Activated CD8-positive, alpha-beta memory T cell treated with anti-CD3 and anti-CD28 coated beads, Interleukin-2, amount 10 ng/mL, durations not matched to agents 7 days and 5 days (primary cell): ENCODE measurements around the gene C1orf141. TPM values are rescaled to one million over a fixed set of nuclear protein-coding genes. Genes with fewer than 3 reads are reported as not detected.

Experiments used
- ATAC-seq: fragments of 150-1000 bp; cut with Tn5 transposase; one replicate; pipeline ENCODE4 v1.10.0; 2021; ENCODE audit warnings: moderate library complexity
- CTCF ChIA-PET: fragments of 350-600 bp; sonication (Branson Sonifier 250); formaldehyde crosslinking; loops from one replicate; lab custom pipeline; 2021; ENCODE audit warnings: antibody characterized with exemption; lab: Charles Lee
- DNase-seq: peaks from one replicate; pipeline ENCODE4 v3.0.0-alpha.2; 2020
- H3K27ac Mint-ChIP-seq: one replicate; pipeline ENCODE4 v1.8.0; 2021; ENCODE audit warnings: mild to moderate bottlenecking, mixed read lengths
- H3K27me3 Mint-ChIP-seq: one replicate; pipeline ENCODE4 v1.8.0; 2021; ENCODE audit warnings: mixed read lengths
- H3K36me3 Mint-ChIP-seq: one replicate; pipeline ENCODE4 v1.8.0; 2021; ENCODE audit warnings: mild to moderate bottlenecking, mixed read lengths
- H3K4me1 Mint-ChIP-seq: one replicate; pipeline ENCODE4 v1.8.0; 2021; ENCODE audit warnings: mixed read lengths
- H3K4me3 Mint-ChIP-seq: one replicate; pipeline ENCODE4 v1.8.0; 2021; ENCODE audit warnings: mild to moderate bottlenecking, moderate library complexity, mixed read lengths
- H3K9me3 Mint-ChIP-seq: one replicate; pipeline ENCODE4 v1.8.0; 2022; ENCODE audit warnings: low read depth, mixed read lengths
- total RNA-seq, 2 experiments: library from RNA; stranded (reverse); gene quantifications; one replicate each; pipeline ENCODE4 v1.2.3, GENCODE V29; 2021

The C1orf141 gene
- total RNA-seq: not detected

DNA sequence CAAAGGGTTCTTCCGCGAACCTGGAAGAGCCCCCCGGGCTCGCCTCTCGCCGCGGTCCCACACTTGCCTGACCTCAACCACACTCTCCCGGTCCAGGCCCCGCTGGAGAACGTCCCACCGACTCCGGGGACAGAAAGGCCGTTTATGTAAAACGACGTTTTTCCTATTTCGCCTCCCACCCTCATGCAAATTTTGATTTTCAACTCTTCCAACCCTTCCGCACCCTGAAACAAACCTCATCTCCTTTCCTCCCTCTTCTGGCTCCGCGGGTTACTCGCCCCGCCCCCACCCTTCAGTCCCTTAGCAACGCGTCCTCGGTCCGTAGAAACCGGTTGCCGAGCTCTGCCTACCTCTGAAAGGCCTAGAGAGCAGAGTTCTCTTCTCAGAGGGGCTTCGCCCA lies at the start of gene C1orf141:
C1orf141 (minus strand) TSS at position 276 of the 400 bp plus-strand sequence. CDS start 7,730 bp downstream, outside the sequence.
- ATAC-seq: no peak
- H3K9me3 Mint-ChIP-seq: no peaks in the 10 kb centered on the region
- peaks cover 6% of the 10 kb centered on the region for H3K4me1 Mint-ChIP-seq
- H3K27ac Mint-ChIP-seq: no peak within 1 kb of the TSS
- H3K36me3 Mint-ChIP-seq: no peaks in the 10 kb centered on the region
- CTCF ChIA-PET: interaction anchor here (0.7 to 2.1 kb wide), 4 partner anchors 9 to 366 kb away, joined by 3 to 11 read pairs (median 4); no protein-coding TSS in a partner anchor
- H3K4me3 Mint-ChIP-seq: peak within 1 kb of the TSS; percentile 67
- peaks cover 15% of the 10 kb centered on the region for H3K27me3 Mint-ChIP-seq
- DNase-seq: no peak

DNA sequence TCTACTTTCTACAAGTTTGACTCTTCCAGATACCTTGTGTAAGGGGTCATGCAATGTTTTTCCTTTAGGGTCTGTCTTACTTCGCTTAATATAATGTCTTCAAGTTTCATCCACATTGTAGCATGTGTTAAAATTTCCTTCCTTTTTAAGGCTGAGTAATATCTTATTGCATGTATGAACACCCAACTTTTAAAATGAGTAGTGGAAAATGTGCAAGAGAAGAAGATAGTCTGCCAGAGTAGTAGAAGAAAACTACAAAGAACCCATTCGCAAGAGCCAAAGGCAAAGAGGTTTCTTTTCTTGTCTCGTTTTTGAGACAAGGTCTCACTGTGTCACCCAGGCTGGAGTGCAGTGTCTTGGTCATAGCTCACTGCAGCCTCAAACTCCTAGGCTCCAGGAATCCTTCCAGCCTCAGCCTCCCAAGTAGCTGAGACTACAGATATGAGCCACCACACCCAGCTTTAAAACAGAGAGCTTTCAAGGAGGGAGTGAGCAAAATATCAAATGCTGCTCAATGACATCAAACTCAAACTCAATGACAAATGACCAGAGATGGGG lies 40.8 kb upstream of the C1orf141 start:
- Mint-ChIP-seq H3K27me3 (peaks cover 30% of the 10 kb centered on the region), H3K36me3 (peaks cover 18% of the 10 kb centered on the region), H3K4me1 (peaks cover 41% of the 10 kb centered on the region), H3K27ac (no peak overlapping the region), H3K9me3 (no peaks in the 10 kb centered on the region), H3K4me3 (no peak overlapping the region)
- no peak for ATAC-seq
- DNase-seq: no peak
- CTCF ChIA-PET: interaction anchor here (1.1 kb wide), 1 partner anchor 15 kb away, joined by 4 read pairs; no protein-coding TSS in a partner anchor

DNA sequence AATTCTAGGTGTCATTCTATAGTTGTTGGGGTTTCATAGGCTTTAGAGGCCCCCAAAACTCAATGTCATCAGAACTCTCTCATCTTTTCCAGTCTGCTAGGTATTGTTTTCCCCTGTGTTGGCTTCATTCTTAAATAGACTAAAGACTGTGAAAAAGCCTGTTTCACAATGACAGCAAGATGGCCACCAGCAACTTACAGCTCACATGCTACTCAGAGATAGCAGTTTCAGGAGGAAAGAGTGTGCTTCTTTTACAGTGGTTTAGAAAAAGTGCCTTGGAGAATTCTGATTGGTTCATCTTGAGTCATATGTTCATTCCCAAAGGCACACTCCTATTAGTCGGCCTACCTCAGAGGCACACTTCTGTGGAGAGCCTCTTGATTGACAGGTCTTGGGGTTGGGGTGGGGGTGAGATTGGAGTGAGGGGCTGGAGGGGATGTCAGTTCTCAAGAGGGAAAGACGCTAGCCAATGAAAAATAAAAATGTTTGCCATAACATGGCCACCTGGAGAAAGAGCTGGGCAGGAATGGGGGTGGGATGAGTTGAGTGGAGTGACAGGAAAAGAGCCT lies 40.0 kb upstream of the C1orf141 start:
- Mint-ChIP-seq H3K36me3 (peaks cover 17% of the 10 kb centered on the region), H3K27ac (no peak overlapping the region), H3K4me1 (peaks cover 42% of the 10 kb centered on the region), H3K27me3 (peaks cover 27% of the 10 kb centered on the region), H3K9me3 (no peaks in the 10 kb centered on the region), H3K4me3 (no peak overlapping the region)
- ATAC-seq (peak; percentile 11), DNase-seq (no peak)
- CTCF ChIA-PET: interaction anchor here (1.1 kb wide), 1 partner anchor 15 kb away, joined by 4 read pairs; no protein-coding TSS in a partner anchor

DNA sequence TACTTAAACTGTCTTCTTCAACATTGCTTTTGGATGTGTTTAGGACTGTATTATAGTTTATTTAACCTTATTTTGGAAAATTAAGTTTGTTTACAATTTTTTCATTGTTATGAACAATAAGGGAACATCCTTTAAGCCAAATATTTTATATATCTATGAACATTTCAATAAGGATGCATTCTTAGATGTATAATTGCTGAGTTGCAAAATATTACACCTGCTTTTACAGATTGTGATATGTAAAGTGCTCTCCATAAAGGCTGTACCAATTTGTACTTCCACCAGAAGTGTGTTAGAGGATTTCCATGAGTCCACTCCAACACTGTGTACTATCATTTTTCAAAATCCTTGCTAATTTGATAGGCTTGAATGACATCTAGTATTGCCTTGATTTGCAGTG lies 39.2 kb upstream of the C1orf141 start:
- Mint-ChIP-seq H3K27ac (no peak overlapping the region), H3K4me1 (peaks cover 43% of the 10 kb centered on the region), H3K4me3 (no peak overlapping the region), H3K27me3 (peaks cover 23% of the 10 kb centered on the region), H3K36me3 (peaks cover 14% of the 10 kb centered on the region), H3K9me3 (no peaks in the 10 kb centered on the region)
- DNase-seq: no peak
- CTCF ChIA-PET: no interaction called here
- no peak for ATAC-seq

DNA sequence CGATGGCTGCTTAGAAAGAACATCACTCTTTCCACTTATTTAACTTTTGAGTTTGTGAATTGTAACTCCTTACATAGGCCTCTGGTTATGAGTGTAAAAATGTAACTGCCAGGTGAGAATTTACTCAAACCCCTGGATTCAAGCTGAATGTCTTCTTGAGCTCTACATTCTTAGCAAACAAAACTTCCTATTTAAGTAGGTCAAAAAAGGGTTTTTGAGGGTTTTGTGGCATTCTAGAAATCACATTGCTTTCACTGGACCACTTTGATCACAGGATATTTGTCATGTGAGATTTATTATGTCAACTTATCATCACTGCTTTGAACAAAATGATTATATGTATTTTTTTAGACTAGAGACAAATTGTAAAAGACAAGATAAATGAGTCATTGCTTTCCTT lies 37.2 kb upstream of the C1orf141 start:
- H3K36me3 Mint-ChIP-seq: peaks cover 12% of the 10 kb centered on the region
- no peak for DNase-seq
- peaks cover 43% of the 10 kb centered on the region for H3K4me1 Mint-ChIP-seq
- H3K27me3 Mint-ChIP-seq: peaks cover 22% of the 10 kb centered on the region
- ATAC-seq: peak; percentile 54
- peak overlapping the region; percentile 80 for H3K27ac Mint-ChIP-seq
- H3K9me3 Mint-ChIP-seq: no peaks in the 10 kb centered on the region
- CTCF ChIA-PET: interaction anchor here (1.0 to 4.3 kb wide), 5 partner anchors 9 to 42 kb away, joined by 3 to 15 read pairs (median 6); no protein-coding TSS in a partner anchor
- peak overlapping the region; percentile 4 for H3K4me3 Mint-ChIP-seq

DNA sequence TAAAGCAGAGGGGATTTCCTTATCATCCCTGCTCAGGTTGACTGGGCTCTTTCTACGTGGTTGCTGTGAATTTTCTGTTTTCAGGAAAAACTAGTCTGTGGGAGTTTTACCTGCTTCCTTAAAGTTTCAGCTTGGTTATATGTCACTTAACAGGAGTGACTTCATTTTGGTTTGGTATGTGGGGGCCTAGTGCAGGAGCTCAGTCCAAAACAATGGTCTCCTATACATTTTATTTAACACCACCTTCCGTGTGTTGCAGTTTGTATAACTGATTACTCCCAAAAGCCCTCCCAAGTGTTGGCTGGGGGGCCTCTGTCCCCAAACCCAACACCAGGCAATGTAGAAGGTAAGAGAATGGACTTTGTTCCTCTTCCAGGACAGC lies 36.8 kb upstream of the C1orf141 start:
- peaks cover 10% of the 10 kb centered on the region for H3K36me3 Mint-ChIP-seq
- peaks cover 43% of the 10 kb centered on the region for H3K4me1 Mint-ChIP-seq
- CTCF ChIA-PET: interaction anchor here (1.0 to 4.3 kb wide), 5 partner anchors 9 to 42 kb away, joined by 3 to 15 read pairs (median 6); no protein-coding TSS in a partner anchor
- no peak for DNase-seq
- H3K4me3 Mint-ChIP-seq: peak overlapping the region; percentile 4
- no peaks in the 10 kb centered on the region for H3K9me3 Mint-ChIP-seq
- H3K27ac Mint-ChIP-seq: peak overlapping the region; percentile 80
- ATAC-seq: peak; percentile 11
- peaks cover 22% of the 10 kb centered on the region for H3K27me3 Mint-ChIP-seq

DNA sequence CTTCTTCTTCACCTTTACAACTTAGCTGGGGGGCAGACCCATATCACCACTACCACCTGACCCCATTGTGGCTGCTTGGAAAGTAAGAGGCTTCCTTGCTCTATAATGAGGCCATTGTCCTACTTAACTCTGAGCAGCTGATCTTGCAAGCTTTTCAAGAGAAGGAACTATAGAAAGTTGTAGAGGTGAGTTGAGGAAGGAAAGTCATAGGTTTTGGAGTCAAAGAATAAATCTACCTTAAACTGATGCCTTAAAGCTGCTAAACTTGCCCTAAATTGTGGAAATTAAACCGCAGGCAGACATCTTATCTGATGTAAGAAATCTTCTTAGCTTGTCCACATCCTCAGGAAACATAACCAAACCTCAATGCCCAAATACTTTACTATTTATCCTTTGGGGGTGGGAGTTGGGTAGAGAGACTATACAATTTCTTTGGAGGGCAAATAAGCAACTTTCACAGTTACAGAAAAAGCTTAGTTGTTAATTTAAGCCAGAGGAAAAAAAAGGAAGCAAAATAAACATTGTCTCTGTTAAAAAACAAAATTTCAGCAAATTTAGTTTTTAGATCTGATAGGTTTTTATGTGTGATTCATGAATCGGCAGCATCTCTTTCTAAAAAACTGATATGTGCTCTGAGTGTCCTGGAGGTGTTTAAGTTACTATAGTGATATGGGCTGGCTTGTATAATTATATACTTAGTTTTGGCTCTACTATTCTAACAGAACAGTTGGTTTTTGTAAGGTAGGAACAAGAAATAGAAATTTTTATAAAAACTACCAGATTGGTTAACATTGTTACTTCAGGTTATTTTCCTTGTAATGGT lies 36.2 kb upstream of the C1orf141 start:
- DNase-seq: peak; percentile 74
- Mint-ChIP-seq H3K9me3 (no peaks in the 10 kb centered on the region), H3K27ac (peak overlapping the region; percentile 80), H3K4me3 (peak overlapping the region; percentile 28), H3K4me1 (peaks cover 48% of the 10 kb centered on the region), H3K27me3 (peaks cover 24% of the 10 kb centered on the region), H3K36me3 (peaks cover 7% of the 10 kb centered on the region)
- CTCF ChIA-PET: interaction anchor here (1.0 to 4.3 kb wide), 5 partner anchors 21 to 43 kb away, joined by 3 to 15 read pairs (median 6); no protein-coding TSS in a partner anchor
- peak; percentile 47 for ATAC-seq

DNA sequence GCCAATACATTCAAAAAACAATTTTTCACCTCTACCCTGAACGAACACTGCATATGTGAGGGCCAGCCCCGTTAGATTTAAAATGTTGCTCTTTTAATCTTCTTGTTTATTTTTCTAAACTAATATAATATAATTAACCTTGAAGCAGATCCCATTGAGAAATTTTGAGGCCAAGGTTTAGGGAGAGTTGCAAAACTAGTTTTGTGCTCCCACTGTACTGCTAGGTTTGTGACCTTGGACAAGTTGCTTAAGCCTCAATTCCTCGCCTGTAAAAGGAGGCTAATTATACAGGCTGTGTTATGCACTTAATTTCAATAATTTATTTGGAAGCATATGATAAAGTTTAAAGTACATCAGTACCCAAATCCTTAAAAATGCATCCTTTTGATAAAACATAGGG lies 35.2 kb upstream of the C1orf141 start:
- H3K4me3 Mint-ChIP-seq: no peak overlapping the region
- ATAC-seq (no peak), DNase-seq (no peak)
- CTCF ChIA-PET: interaction anchor here (1.0 to 4.3 kb wide), 5 partner anchors 20 to 44 kb away, joined by 3 to 15 read pairs (median 5); no protein-coding TSS in a partner anchor
- peaks cover 48% of the 10 kb centered on the region for H3K4me1 Mint-ChIP-seq
- no peak overlapping the region for H3K27ac Mint-ChIP-seq
- peaks cover 5% of the 10 kb centered on the region for H3K9me3 Mint-ChIP-seq
- peaks cover 11% of the 10 kb centered on the region for H3K36me3 Mint-ChIP-seq
- peaks cover 23% of the 10 kb centered on the region for H3K27me3 Mint-ChIP-seq

DNA sequence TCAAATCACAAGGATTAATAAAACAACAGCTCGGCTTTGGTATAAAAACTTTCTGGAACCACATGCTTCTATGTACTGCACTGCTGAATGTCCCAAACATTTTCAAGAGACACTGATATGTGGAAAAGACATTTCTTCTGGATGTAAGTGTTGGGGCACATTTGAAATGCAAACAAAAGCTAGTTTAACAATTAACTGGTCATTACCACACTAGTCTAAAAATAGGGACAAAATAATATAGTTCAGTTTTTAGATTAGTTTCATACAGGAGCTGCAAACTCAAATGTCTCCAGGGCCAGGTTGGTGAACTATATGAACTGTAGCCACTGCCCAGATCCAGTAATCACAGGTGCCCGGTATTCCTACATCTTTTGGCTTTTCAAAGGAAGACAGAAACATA lies 34.7 kb upstream of the C1orf141 start:
- Mint-ChIP-seq H3K4me3 (no peak overlapping the region), H3K36me3 (peaks cover 11% of the 10 kb centered on the region), H3K9me3 (peaks cover 8% of the 10 kb centered on the region), H3K27me3 (peaks cover 23% of the 10 kb centered on the region), H3K27ac (no peak overlapping the region), H3K4me1 (peaks cover 49% of the 10 kb centered on the region)
- CTCF ChIA-PET: interaction anchor here (1.3 to 4.3 kb wide), 3 partner anchors 20 to 42 kb away, joined by 3 to 15 read pairs (median 3); no protein-coding TSS in a partner anchor
- DNase-seq (no peak), ATAC-seq (no peak)

DNA sequence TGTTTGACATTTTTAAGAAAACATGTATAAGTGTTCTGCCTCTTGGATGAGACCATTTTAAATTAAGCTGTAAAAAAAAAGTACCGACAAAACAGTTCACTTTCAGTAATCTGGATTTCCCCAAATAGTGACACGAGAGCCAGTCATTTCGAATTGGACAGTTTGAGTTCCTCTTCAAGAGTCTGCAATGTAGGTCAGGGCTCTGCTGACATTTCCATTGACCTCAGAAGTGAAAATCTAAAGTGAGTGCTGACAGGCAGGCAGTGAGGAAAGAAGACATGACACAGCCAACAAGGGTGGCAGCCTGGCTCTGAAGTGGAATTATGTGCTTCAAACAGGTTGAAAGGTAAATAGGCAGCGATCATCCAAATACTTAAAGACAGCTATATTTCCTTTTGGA lies 31.4 kb upstream of the C1orf141 start, which contains the start of gene IL23R:
IL23R (plus strand) TSS at position 259 of the 400 bp plus-strand sequence. CDS start 1,667 bp downstream, outside the sequence.
- peak; percentile 56 for DNase-seq
- CTCF ChIA-PET: interaction anchor here (0.6 to 2.5 kb wide), 4 partner anchors 21 to 1131 kb away, joined by 3 to 21 read pairs (median 4); no protein-coding TSS in a partner anchor
- peaks cover 11% of the 10 kb centered on the region for H3K36me3 Mint-ChIP-seq
- H3K9me3 Mint-ChIP-seq: peaks cover 8% of the 10 kb centered on the region
- peaks cover 47% of the 10 kb centered on the region for H3K4me1 Mint-ChIP-seq
- ATAC-seq: peak; percentile 32
- H3K4me3 Mint-ChIP-seq: no peak within 1 kb of the TSS
- H3K27ac Mint-ChIP-seq: peak within 1 kb of the TSS; percentile 27
- peaks cover 16% of the 10 kb centered on the region for H3K27me3 Mint-ChIP-seq

DNA sequence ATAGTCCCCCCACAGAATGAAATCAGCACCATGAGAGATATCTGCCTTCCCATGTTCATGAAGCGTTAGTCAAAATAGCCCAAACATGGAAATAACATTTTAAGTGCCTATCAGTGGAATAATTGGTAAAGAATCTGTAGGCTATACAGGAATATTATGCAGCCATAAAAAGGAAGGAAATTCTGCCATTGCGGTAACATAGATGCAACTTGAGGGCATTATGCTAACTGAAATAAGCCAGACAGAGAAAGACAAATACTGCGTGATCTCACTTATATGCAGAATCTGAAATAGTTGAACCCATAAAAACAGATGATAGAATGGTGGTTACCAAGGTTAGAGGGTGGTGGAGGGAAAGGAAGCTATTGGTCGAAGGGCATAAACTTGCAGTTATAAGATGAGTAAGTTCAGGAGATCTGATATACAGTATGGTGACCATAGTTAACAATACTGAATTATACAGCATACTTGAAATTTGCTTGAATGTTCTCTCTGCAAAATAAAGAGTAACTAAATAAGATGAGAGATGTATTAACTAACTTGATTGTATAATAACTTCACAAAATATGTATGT lies 30.8 kb upstream of the C1orf141 start:
- peaks cover 8% of the 10 kb centered on the region for H3K9me3 Mint-ChIP-seq
- H3K27ac Mint-ChIP-seq: peak overlapping the region; percentile 24
- H3K4me1 Mint-ChIP-seq: peaks cover 40% of the 10 kb centered on the region
- DNase-seq: no peak
- CTCF ChIA-PET: interaction anchor here (1.3 to 3.1 kb wide), 3 partner anchors 44 to 47 kb away, joined by 3 to 21 read pairs (median 12); no protein-coding TSS in a partner anchor
- peaks cover 16% of the 10 kb centered on the region for H3K27me3 Mint-ChIP-seq
- ATAC-seq: no peak
- peaks cover 11% of the 10 kb centered on the region for H3K36me3 Mint-ChIP-seq
- no peak overlapping the region for H3K4me3 Mint-ChIP-seq

DNA sequence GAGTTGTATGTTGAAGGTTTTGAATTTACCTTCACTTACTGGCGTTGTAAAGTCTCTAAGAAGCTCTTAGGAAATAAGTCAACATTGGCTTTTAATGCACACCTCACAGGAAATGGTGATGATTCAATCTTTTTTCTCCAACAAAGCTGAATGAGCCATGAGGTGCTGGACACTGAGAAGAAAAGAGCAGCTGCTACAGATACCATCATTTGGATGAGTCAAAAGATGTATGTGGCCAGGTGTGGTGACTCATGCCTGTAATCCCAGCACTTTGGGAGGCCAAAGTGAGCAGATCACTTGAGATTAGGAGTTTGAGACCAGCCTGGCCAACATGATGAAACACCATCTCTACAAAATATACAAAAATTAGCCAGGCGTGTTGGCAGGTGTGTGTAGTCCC lies 28.2 kb upstream of the C1orf141 start:
- H3K9me3 Mint-ChIP-seq: peaks cover 8% of the 10 kb centered on the region
- CTCF ChIA-PET: interaction anchor here (1.0 to 4.0 kb wide), 8 partner anchors 9 to 337 kb away, joined by 3 to 22 read pairs (median 4); no protein-coding TSS in a partner anchor
- peaks cover 40% of the 10 kb centered on the region for H3K4me1 Mint-ChIP-seq

More for the DNA sequence above, 28.2 kb upstream of the C1orf141 start:
- Mint-ChIP-seq H3K36me3 (peaks cover 12% of the 10 kb centered on the region), H3K27me3 (peaks cover 12% of the 10 kb centered on the region), H3K27ac (peak overlapping the region; percentile 71), H3K4me3 (no peak overlapping the region)
- ATAC-seq (peak; percentile 94), DNase-seq (peak; percentile 82)
